ENCODE results near the gene FOLR2.
"Not testable (repeated sequence)": the region's sequence is repeated elsewhere in the genome, so short reads cannot be mapped to it uniquely, and the experiment has no call there.

The FOLR2 gene

GRCh38 chr11:72240461-72241290 lies 24.1 kb downstream of the FOLR2 start:
- no peak for DNase-seq (ENCODE audit: low read depth in 2 of 2)

- no peak for DNase-seq (ENCODE audit: low read depth in 2 of 2)
Observed at GRCh38 chr11:72241291-72241781, 24.7 kb downstream of the FOLR2 start.

- no peak for DNase-seq (ENCODE audit: low read depth in 2 of 2)
Observed at GRCh38 chr11:72242141-72242540, 25.5 kb downstream of the FOLR2 start.

GRCh38 chr11:72243173-72244059 lies 26.8 kb downstream of the FOLR2 start:
- DNase-seq (ENCODE audit: low read depth in 2 of 2) = no peak

- DNase-seq (ENCODE audit: low read depth in 2 of 2) = no peak
Observed at GRCh38 chr11:72244060-72244360, 27.4 kb downstream of the FOLR2 start, which contains the start of gene PHOX2A. Gene PHOX2A (minus strand): TSS chr11:72244176. CDS start chr11:72244004, 172 bp downstream.

GRCh38 chr11:72244361-72245262 lies 28.0 kb downstream of the FOLR2 start:
- no peak for DNase-seq (ENCODE audit: low read depth in 2 of 2)

- no peak for DNase-seq (ENCODE audit: low read depth in 2 of 2)
Observed at GRCh38 chr11:72245263-72245816, 28.7 kb downstream of the FOLR2 start.

- no peak for DNase-seq (ENCODE audit: low read depth in 2 of 2)
Observed at GRCh38 chr11:72247584-72247983, 31.0 kb downstream of the FOLR2 start.

- DNase-seq (ENCODE audit: low read depth in 2 of 2) = no peak
Observed at GRCh38 chr11:72249961-72250360, 33.4 kb downstream of the FOLR2 start.

GRCh38 chr11:72250661-72251464 lies 34.3 kb downstream of the FOLR2 start:
- DNase-seq (ENCODE audit: low read depth in 2 of 2) = no peak

- DNase-seq (ENCODE audit: low read depth in 2 of 2) = no peak
Observed at GRCh38 chr11:72251614-72252013, 35.0 kb downstream of the FOLR2 start.

- DNase-seq (ENCODE audit: low read depth in 2 of 2) = no peak
Observed at GRCh38 chr11:72253392-72253791, 36.8 kb downstream of the FOLR2 start.

GRCh38 chr11:72254299-72254993 lies 37.9 kb downstream of the FOLR2 start:
- no peak for DNase-seq (ENCODE audit: low read depth in 2 of 2)

GRCh38 chr11:72257570-72257969 lies 41.0 kb downstream of the FOLR2 start:
- DNase-seq (ENCODE audit: low read depth in 2 of 2) = no peak

- no peak for DNase-seq (ENCODE audit: low read depth in 2 of 2)
Observed at GRCh38 chr11:72259490-72259889, 42.9 kb downstream of the FOLR2 start.

GRCh38 chr11:72260574-72260973 lies 44.0 kb downstream of the FOLR2 start:
- DNase-seq (ENCODE audit: low read depth in 2 of 2) = no peak

GRCh38 chr11:72263361-72263760 lies 46.8 kb downstream of the FOLR2 start:
- no peak for DNase-seq (ENCODE audit: low read depth in 2 of 2)

GRCh38 chr11:72265951-72266350 lies 49.4 kb downstream of the FOLR2 start:
- no peak for DNase-seq (ENCODE audit: low read depth in 2 of 2)

- DNase-seq (ENCODE audit: low read depth in 2 of 2) = not testable (repeated sequence)
Observed at GRCh38 chr11:72266960-72267359, 50.4 kb downstream of the FOLR2 start.
